Aorta (tissue), 5 donors: Measurements from ENCODE around the gene ELAVL2. TPM values are rescaled to one million over a fixed set of nuclear protein-coding genes. Genes with fewer than 3 reads are reported as not detected.

Experiments
- ATAC-seq: fragments of 200-7000 bp; cut with Tn5 transposase; one replicate; pipeline ENCODE4 v1.9.1; 2022; ENCODE audit warnings: moderate library complexity; ENCODE audit not compliant: low FRiP score
- DNase-seq, 2 donors: peaks; one replicate each; pipeline ENCODE4 v3.0.0-alpha.2; 2020
- H3K27ac ChIP-seq, 2 donors: one replicate each; pipeline ENCODE4 v1.5.1; 2013; ENCODE audit warnings: low read length in 2 of 2, mild to moderate bottlenecking in 2 of 2, moderate library complexity in 2 of 2, control low read depth in 1 of 2, inconsistent platforms in 1 of 2, low read depth in 1 of 2
- H3K27me3 ChIP-seq, 2 donors: one replicate each; pipeline ENCODE4 v1.6.1; 2013; ENCODE audit warnings: control low read depth in 1 of 2, low read length in 1 of 2, mild to moderate bottlenecking in 1 of 2, moderate library complexity in 1 of 2; ENCODE audit not compliant: insufficient read depth in 2 of 2, control insufficient read depth in 1 of 2
- H3K36me3 ChIP-seq, 2 donors: one replicate each; pipeline ENCODE4 v1.6.1; 2013; ENCODE audit warnings: control low read depth in 1 of 2, low read length in 1 of 2, mild to moderate bottlenecking in 1 of 2; ENCODE audit not compliant: insufficient read depth in 2 of 2, control insufficient read depth in 1 of 2
- H3K4me1 ChIP-seq, 2 donors: one replicate each; pipeline ENCODE4 v1.6.1; 2013; ENCODE audit warnings: low read length in 2 of 2, control low read depth in 1 of 2, mild to moderate bottlenecking in 1 of 2, moderate library complexity in 1 of 2; ENCODE audit not compliant: insufficient read depth in 2 of 2, control insufficient read depth in 1 of 2
- H3K4me3 ChIP-seq, 2 donors: one replicate each; pipeline ENCODE4 v1.5.1; 2013; ENCODE audit warnings: low read length in 2 of 2, control low read depth in 1 of 2, mild to moderate bottlenecking in 1 of 2
- H3K9me3 ChIP-seq: one replicate; pipeline ENCODE4 v1.6.1; 2013; ENCODE audit warnings: mild to moderate bottlenecking, low read length; ENCODE audit not compliant: control insufficient read depth
- WGBS, 2 donors: extraction: QIAGEN DNeasy Blood & Tissue Kit; methylation state at CpG; one replicate each; pipeline ENCODE4 v1.1.7; 2013; 5-methylcytosine and 5-hydroxymethylcytosine counted together
- intact Hi-C, 2 donors: fragments of 100-400 bp; cut with DNase I; formaldehyde crosslinking; loops; one replicate each; pipeline versions ENCODE4 v1.14.2 to v1.15.0; 2022
- polyA plus RNA-seq, 2 donors: library from polyadenylated mRNA; stranded (reverse); fragments of 200-250 nt; gene quantifications; one replicate each; pipeline ENCODE4 v1.2.3, GENCODE V29; 2013
- total RNA-seq, 2 donors: library from RNA; stranded (reverse); fragmentation: NEBNext Ultra II Directional; extraction: Animal tissue kit (Norgen Biotek cat#: 25700); gene quantifications; one replicate each; pipeline ENCODE4 v1.2.1, GENCODE V29; 2021
- donor health status: healthy with polysubstance abuse.
- donor health status: Bipolar disorder and iron deficiency.
- donor health status: DM: no; HTN: no; CAD: no.
- donor health status: DM: no; HTN: no; CAD: no.
- donor health status: DM: yes; HTN: yes; CAD: no.

ELAVL2 gene
- total and polyA plus RNA-seq, 4 donors: 0.42 TPM; not detected in 3

DNA sequence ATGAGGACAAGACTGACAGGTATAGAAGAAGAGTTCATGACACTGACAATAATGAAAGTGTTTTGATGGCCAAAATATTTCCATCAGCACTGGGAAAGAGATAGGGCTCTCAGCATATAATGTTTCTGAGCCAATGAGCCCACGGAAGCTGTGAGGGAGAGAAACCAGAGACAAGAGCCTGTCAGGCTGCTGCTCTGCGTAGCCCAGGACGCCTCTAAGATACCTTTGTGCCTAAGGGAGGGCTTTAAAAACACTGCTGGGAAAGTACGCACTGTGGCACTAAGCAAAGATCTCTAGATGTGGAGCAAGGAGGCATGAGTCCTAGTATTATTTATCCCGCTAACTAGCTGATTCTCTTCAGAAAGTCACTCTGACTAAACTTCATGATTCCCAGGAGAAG, 11.0 kb upstream of the ELAVL2 start:
- Histone ChIP-seq H3K4me3 (no peak overlapping the region), H3K27me3 (peaks cover 2 to 3% of the 10 kb centered on the region in 2 donors), H3K27ac (no peak overlapping the region), H3K36me3 (no peaks in the 10 kb centered on the region), H3K9me3 (no peaks in the 10 kb centered on the region), H3K4me1 (no peaks in the 10 kb centered on the region)
- ATAC-seq: no peak
- intact Hi-C loops: no loop called here
- no peak for DNase-seq
- 56 to 68% methylated on average over 5 of the region's 5 CpGs for WGBS, 2 donors

DNA sequence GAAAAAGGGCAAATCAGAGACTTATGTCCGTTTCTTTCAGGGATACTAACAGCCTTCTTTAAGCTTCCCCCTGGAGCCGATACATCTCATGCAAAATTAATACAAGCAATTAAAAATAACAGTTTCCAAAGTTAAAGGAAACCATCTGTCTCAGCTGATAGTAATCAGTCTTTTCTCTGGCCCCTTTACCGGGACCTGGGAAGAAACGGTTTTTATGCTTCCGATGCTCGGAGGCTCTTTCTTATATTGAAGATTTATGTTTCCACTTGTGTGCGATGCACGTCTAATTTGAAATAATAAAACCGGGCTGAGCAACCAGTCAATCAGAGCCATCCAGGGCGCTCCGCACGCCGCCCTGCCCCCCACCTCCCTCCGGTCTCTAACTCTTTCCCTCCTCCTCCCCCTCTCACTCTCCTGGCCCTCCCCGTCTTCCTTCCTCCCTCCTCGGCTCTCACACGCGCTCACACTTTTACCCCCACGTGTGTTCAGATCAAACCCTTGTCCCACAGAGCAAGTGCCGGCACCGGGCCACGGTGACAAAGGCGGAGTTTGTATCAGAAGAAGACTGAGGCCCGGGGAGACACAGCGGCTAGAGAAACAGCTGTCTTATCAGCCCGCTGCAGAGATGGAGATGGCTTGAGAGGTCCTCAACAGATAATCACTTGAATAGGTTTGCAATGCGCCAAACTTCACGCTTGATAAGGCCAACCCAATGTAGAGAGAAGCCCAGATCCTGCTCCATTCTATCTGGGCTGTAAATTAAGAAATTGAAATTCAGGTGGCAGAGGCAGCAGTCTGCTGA, 5.1 kb upstream of the ELAVL2 start:
- H3K9me3 ChIP-seq: peaks cover 2% of the 10 kb centered on the region
- no peaks in the 10 kb centered on the region for H3K4me1 ChIP-seq
- WGBS, 2 donors: 1 to 2% methylated on average over 28 of the region's 28 CpGs
- no peak overlapping the region for H3K27ac ChIP-seq
- no peaks in the 10 kb centered on the region for H3K36me3 ChIP-seq
- peaks cover 0 to 4% of the 10 kb centered on the region in 2 donors for H3K27me3 ChIP-seq
- H3K4me3 ChIP-seq: no peak overlapping the region
- no peak for ATAC-seq
- intact Hi-C loops: no loop called here
- DNase-seq: no peak

DNA sequence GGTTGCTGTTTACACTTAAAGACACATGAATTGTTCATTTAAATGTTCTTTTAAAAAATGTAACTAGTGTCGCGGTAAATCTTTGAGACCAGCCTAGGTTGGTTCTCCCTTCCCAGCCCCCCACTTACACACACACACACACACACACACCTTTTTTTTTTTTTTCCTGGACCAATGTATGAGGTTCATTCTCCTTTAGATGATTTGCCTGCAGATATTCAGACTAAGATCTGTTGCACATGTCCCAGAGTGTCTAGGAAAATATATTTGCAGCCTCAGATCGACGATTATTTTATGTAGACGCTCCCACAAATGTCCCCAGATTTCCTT, 4.4 kb upstream of the ELAVL2 start:
- DNase-seq: no peak
- ATAC-seq: no peak
- Histone ChIP-seq H3K4me3 (no peak overlapping the region), H3K27ac (no peak overlapping the region), H3K27me3 (peaks cover 0 to 4% of the 10 kb centered on the region in 2 donors), H3K9me3 (peaks cover 2% of the 10 kb centered on the region), H3K4me1 (no peaks in the 10 kb centered on the region), H3K36me3 (no peaks in the 10 kb centered on the region)
- WGBS, 2 donors: 3 to 11% methylated on average over 5 of the region's 5 CpGs
- intact Hi-C loops: no loop called here

DNA sequence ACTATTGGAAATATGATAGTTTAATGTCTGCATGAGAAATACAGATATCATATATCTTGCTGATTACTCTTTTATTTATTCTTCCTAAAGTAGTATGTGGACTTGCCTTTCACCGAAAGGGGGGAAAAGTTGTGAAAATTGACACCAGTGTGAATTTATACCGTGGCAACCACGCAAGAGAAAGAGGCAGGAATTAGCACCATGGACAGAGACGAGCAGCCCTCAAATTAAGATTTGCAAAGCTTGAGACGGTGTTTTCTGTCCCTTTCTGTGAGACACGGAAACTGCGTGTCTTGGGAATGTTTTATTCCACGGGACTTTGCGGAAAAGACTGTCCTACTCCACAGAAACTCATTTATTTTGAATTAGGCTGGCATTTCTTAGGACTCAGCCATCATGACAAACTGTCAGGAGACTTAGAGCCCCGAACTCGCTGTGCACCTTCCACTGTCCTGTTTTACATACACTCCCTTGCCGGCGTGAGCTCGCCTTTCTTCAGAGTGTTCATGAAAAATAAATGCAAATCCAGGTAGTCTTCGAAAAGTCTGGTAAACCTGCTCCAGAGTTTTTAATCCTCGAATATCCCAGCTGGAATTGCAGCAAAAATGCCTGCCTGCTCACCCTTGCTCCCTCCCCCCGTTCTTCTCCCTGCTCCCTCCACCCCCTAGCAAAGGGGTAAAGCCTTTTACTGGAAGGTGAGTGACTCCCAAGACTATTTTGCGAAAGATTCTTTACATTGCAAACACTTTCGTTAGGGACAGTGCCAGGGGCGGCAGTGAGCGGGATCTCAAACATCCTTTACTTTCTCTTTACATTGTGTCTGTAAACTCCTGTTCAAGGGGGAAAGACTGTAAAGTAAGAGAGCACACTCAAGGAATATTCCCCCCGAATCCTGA, 3.8 kb upstream of the ELAVL2 start:
- Histone ChIP-seq H3K27ac (no peak overlapping the region), H3K4me1 (no peaks in the 10 kb centered on the region), H3K9me3 (peaks cover 2% of the 10 kb centered on the region), H3K4me3 (no peak overlapping the region), H3K36me3 (no peaks in the 10 kb centered on the region), H3K27me3 (peaks cover 0 to 4% of the 10 kb centered on the region in 2 donors)
- ATAC-seq: no peak
- intact Hi-C loops: no loop called here
- no peak for DNase-seq
- 2% methylated on average over 22 of the region's 22 CpGs for WGBS, 2 donors

DNA sequence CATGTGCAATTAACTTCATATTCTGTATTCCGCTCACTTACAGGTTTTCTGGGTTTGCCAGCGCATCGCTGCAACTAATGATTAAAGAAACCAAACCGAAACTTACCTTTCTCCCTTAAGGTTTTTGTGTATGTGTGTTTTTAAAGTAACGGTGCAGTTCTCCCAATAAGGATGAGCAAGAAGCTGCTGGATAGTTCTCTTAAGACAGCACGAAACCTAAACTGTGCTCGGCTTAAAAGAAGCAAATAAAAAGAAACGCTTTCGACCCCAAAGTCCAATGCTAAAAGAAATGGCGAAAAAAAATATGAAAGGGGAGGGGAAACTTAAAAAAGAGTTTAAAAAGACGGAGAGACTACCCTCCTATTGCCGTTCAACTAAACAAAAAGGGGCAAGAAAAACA, 340 bp downstream of the ELAVL2 start:
- Histone ChIP-seq H3K9me3 (no peaks in the 10 kb centered on the region), H3K27ac (no peak overlapping the region), H3K27me3 (no peaks in the 10 kb centered on the region), H3K36me3 (no peaks in the 10 kb centered on the region), H3K4me3 (peak overlapping the region; percentile 30 to 36), H3K4me1 (no peaks in the 10 kb centered on the region)
- ATAC-seq (no peak), DNase-seq (no peak)
- intact Hi-C loops: no loop called here
- 1 to 3% methylated on average over 12 of the region's 12 CpGs for WGBS, 2 donors

DNA sequence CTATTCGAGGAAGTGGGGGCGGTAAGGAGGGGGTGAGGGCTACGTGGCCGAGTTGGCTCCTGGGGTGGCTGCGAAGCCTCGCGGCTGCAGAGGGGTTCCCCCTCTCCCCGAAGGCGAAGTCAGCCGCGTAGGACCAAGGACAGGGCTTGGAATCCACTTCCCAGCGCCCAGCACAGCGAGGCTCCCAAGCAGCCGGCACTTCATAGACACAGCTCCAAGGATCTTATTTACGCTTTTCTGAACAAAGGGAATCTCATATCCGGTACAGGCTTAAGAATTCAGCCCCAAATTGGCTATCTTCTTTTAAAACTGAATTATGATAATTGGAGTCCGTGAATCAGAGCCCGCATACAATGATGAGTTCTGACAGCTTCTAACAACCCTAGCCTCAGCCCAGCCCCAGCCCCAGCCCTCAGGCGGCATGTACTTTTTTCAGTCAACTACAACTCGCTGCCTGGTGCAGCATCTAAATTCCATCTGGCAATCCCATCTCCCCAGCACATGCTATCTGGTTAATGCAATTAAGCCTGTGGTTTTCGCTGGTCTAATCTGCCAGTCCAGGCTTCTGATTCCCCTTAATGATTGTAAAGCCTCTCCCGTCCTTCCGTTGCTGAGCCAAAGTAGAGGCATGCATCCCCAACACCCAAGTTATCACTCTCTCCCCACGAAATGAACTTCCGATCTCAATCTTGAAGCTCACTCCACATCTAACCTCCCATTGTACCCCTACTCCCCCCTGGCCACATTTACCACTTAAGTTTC, 1.0 kb downstream of the ELAVL2 start:
- intact Hi-C loops: no loop called here
- Histone ChIP-seq H3K4me1 (no peaks in the 10 kb centered on the region), H3K27me3 (no peaks in the 10 kb centered on the region), H3K27ac (no peak overlapping the region), H3K36me3 (no peaks in the 10 kb centered on the region), H3K9me3 (no peaks in the 10 kb centered on the region), H3K4me3 (peak overlapping the region; percentile 30 to 36)
- DNase-seq (no peak), ATAC-seq (no peak)
- WGBS, 2 donors: 1% methylated on average over 22 to 25 of the region's 25 CpGs

DNA sequence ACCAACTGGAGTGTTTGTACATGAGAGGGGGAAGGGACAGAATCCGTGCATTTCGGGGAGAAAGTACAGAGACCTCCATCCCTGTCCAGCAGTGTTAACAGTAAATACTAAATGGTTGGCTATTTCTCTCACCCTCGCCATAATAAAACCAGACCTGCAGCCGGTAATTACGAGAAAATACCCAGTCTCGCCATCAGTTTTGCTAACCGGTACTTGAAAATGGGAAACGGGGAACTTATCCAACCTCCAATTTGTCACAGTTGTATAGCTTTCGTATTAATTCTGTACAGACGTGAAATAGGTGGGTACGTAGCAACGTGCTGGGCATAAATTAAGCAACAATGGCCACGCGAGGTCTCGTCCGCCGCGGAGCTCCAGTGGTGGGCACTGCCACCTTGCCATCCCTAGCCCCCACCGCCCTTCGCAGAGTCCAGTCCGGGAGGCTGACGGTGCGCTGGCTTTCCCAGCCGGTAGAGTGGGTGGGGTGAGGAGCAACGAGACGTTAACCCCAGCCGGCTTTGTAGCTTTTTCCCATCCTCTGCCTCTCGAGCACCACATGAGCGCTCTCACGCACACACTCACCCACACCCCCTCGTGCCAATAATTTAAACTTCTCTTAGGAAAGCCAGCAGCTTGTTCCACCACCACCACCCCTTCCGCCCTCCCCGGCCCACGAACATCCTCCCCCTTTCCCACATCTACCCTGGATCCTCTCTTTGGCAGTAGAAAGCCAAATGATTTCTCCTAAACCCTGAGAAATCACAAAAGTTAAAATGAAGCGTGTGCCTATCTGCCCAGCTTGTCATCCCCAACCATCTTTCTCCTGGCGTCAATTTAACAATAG, 1.8 kb downstream of the ELAVL2 start:
- ATAC-seq (no peak), DNase-seq (peak in 1 of 2 donors; percentile 61)
- no peaks in the 10 kb centered on the region for H3K36me3 ChIP-seq
- no peaks in the 10 kb centered on the region for H3K27me3 ChIP-seq
- intact Hi-C loops: no loop called here
- no peaks in the 10 kb centered on the region for H3K4me1 ChIP-seq
- no peak overlapping the region for H3K27ac ChIP-seq
- H3K4me3 ChIP-seq: no peak overlapping the region
- no peaks in the 10 kb centered on the region for H3K9me3 ChIP-seq
- 3 to 4% methylated on average over 36 of the region's 36 CpGs for WGBS, 2 donors

DNA sequence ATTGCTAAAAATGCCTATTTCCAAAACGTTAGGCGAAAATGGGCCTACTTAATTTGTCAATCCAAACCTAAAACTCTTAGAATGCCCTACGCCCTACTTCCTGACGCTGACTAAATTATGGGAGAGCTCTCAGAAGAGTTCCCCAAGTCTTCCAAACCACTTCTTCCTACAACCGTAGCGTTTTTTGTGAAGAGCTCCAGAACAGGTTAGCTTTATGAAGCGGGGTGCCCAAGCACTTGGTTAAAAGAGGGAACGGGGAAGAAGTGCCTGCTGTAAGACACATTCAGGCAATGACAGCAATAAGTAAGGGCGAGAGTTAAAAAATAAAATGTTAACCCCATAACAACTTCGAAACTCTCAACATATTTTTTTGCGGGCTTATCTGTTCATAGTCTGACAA, 2.8 kb downstream of the ELAVL2 start:
- ATAC-seq (no peak), DNase-seq (no peak)
- H3K36me3 ChIP-seq: no peaks in the 10 kb centered on the region
- no peaks in the 10 kb centered on the region for H3K27me3 ChIP-seq
- intact Hi-C loops: no loop called here
- 24 to 26% methylated on average over 11 of the region's 11 CpGs for WGBS, 2 donors
- no peaks in the 10 kb centered on the region for H3K4me1 ChIP-seq
- H3K27ac ChIP-seq: no peak overlapping the region
- no peaks in the 10 kb centered on the region for H3K9me3 ChIP-seq
- no peak overlapping the region for H3K4me3 ChIP-seq
